Left lung (tissue), 10 donors: ENCODE measurements around the gene ART3. TPM values are rescaled to one million over a fixed set of nuclear protein-coding genes. Genes with fewer than 3 reads are reported as not detected.

Experiments
- ATAC-seq: fragments of 200-7000 bp; cut with Tn5 transposase; one replicate; pipeline ENCODE4 v1.9.1; 2020; ENCODE audit warnings: moderate library complexity
- DNase-seq, 4 donors: peaks; one replicate each; pipeline ENCODE4 v3.0.0-alpha.2; 2013 to 2020
- H3K27ac ChIP-seq, 2 donors: fragments of 200-600 bp; sonication (generic) in 1 of 2; one replicate each; pipeline versions ENCODE4 v1.5.0 to v1.8.0; 2020 to 2021
- H3K27me3 ChIP-seq, 2 donors: fragments of 200-600 bp; sonication (generic) in 1 of 2; one replicate each; pipeline versions ENCODE4 v1.5.0 to v1.8.0; 2020 to 2021
- H3K36me3 ChIP-seq, 2 donors: fragments of 200-600 bp; sonication (generic) in 1 of 2; one replicate each; pipeline versions ENCODE4 v1.5.0 to v1.8.0; 2020 to 2021
- H3K4me1 ChIP-seq, 2 donors: fragments of 200-600 bp; one replicate each; pipeline ENCODE4 v1.8.0; 2021
- H3K4me3 ChIP-seq, 2 donors: fragments of 200-600 bp; sonication (generic) in 1 of 2; one replicate each; pipeline versions ENCODE4 v1.5.0 to v1.8.0; 2020 to 2021; ENCODE audit warnings: mild to moderate bottlenecking in 1 of 2
- H3K9me3 ChIP-seq, 2 donors: fragments of 200-600 bp; sonication (generic) in 1 of 2; one replicate each; pipeline versions ENCODE4 v1.5.0 to v1.8.0; 2020 to 2021
- CTCF ChIP-seq, 2 donors: fragments of 200-600 bp; sonication (generic) in 1 of 2; IDR thresholded peaks; one replicate each; pipeline versions ENCODE4 v1.5.0 to v1.8.0; 2021; ENCODE audit warnings: antibody characterized with exemption in 2 of 2
- intact Hi-C, 2 donors: fragments of 100-400 bp; cut with DNase I; formaldehyde crosslinking; loops; one replicate each; pipeline versions ENCODE4 v1.11.2 to v1.14.2; 2022
- polyA plus RNA-seq, 6 donors: library from polyadenylated mRNA; unstranded; fragments of 120-200 nt; gene quantifications; one replicate each; pipeline ENCODE4 v1.2.1, GENCODE V29; 2013; ENCODE audit not compliant: insufficient read length in 6 of 6
- total RNA-seq, 2 donors: library from RNA; stranded (reverse); fragmentation: NEBNext Ultra II Directional; extraction: Animal tissue kit (Norgen Biotek cat#: 25700); gene quantifications; one replicate each; pipeline ENCODE4 v1.2.1, GENCODE V29; 2021
- donor health status: DM: no; HTN: yes; CAD: no.
- donor health status: DM: no; HTN: no; CAD: no.

Gene ART3
- total and polyA plus RNA-seq, 8 donors = 0.15 to 0.62 (median 0.36) TPM; not detected in 2

GRCh38 chr4:76055016-76055415, 19.5 kb upstream of the ART3 start:
- TF ChIP-seq CTCF (IDR thresholded peaks at IDR 0.05) = no peak
- intact Hi-C loops = no loop called here
- Histone ChIP-seq H3K9me3 (no peaks in the 10 kb centered on the region), H3K4me3 (no peak overlapping the region), H3K27ac (no peak overlapping the region), H3K27me3 (peaks cover 4 to 6% of the 10 kb centered on the region in 2 donors), H3K4me1 (peaks cover 0 to under 1% of the 10 kb centered on the region in 2 donors), H3K36me3 (no peaks in the 10 kb centered on the region)
- DNase-seq (no peak), ATAC-seq (no peak)

GRCh38 chr4:76055421-76055820, 19.1 kb upstream of the ART3 start:
- H3K4me1 ChIP-seq = peaks cover 0 to 4% of the 10 kb centered on the region in 2 donors
- no peak for TF ChIP-seq CTCF (IDR thresholded peaks at IDR 0.05)
- H3K27me3 ChIP-seq = peaks cover 4 to 6% of the 10 kb centered on the region in 2 donors
- no peak overlapping the region for H3K27ac ChIP-seq
- no peaks in the 10 kb centered on the region for H3K9me3 ChIP-seq
- DNase-seq (no peak), ATAC-seq (no peak)
- intact Hi-C loops = no loop called here
- no peak overlapping the region for H3K4me3 ChIP-seq
- no peaks in the 10 kb centered on the region for H3K36me3 ChIP-seq

GRCh38 chr4:76058302-76058701, 16.2 kb upstream of the ART3 start:
- Histone ChIP-seq H3K4me3 (no peak overlapping the region), H3K27ac (no peak overlapping the region), H3K36me3 (no peaks in the 10 kb centered on the region), H3K27me3 (peaks cover 4 to 6% of the 10 kb centered on the region in 2 donors), H3K4me1 (peaks cover 0 to 7% of the 10 kb centered on the region in 2 donors), H3K9me3 (no peaks in the 10 kb centered on the region)
- no peak for ATAC-seq
- TF ChIP-seq CTCF (IDR thresholded peaks at IDR 0.05) = no peak
- no peak for DNase-seq
- intact Hi-C loops = no loop called here

GRCh38 chr4:76058888-76059426, 15.6 kb upstream of the ART3 start:
- no peak for TF ChIP-seq CTCF (IDR thresholded peaks at IDR 0.05)
- Histone ChIP-seq H3K4me3 (no peak overlapping the region), H3K36me3 (no peaks in the 10 kb centered on the region), H3K27me3 (peaks cover 4 to 6% of the 10 kb centered on the region in 2 donors), H3K9me3 (no peaks in the 10 kb centered on the region), H3K27ac (no peak overlapping the region), H3K4me1 (peaks cover 0 to 7% of the 10 kb centered on the region in 2 donors)
- ATAC-seq = no peak
- DNase-seq = no peak
- intact Hi-C loops = no loop called here

- H3K36me3 ChIP-seq = no peaks in the 10 kb centered on the region
- TF ChIP-seq CTCF (IDR thresholded peaks at IDR 0.05) = no peak
- DNase-seq = no peak
- no peaks in the 10 kb centered on the region for H3K9me3 ChIP-seq
- intact Hi-C loops = no loop called here
- peak; percentile 31 for ATAC-seq
- peaks cover 0 to 7% of the 10 kb centered on the region in 2 donors for H3K4me1 ChIP-seq
- no peak overlapping the region for H3K27ac ChIP-seq
- no peak overlapping the region for H3K4me3 ChIP-seq
- peaks cover 4 to 6% of the 10 kb centered on the region in 2 donors for H3K27me3 ChIP-seq
These were observed 14.8 kb upstream of the ART3 start for GRCh38 chr4:76059750-76060149.
